Testis (tissue), 2 donors: ENCODE data around the gene GPR150.

Experiments
- CTCF ChIP-seq, 3 experiments: fragments of 450-650 bp in 2 of 3; fragments of 200-600 bp in 1 of 3; sonication (generic) in 1 of 3; IDR thresholded peaks; one replicate each; pipeline ENCODE4 v1.5.1; 2016 to 2019; ENCODE audit warnings: antibody characterized with exemption in 3 of 3, mild to moderate bottlenecking in 2 of 3, moderate library complexity in 1 of 3
- POLR2A ChIP-seq: fragments of 450-650 bp; IDR thresholded peaks from one replicate; pipeline ENCODE4 v1.6.1; 2017; ENCODE audit warnings: antibody characterized with exemption, mild to moderate bottlenecking, moderate library complexity

- TF ChIP-seq CTCF (IDR thresholded peaks at IDR 0.05) (no peak), POLR2A (no peak)
These were observed 28.4 kb upstream of the GPR150 start for GRCh38 chr5:95591490-95591901.
